ENCODE results near the gene IDS.
"Not testable (repeated sequence)": the region's sequence is repeated elsewhere in the genome, so short reads cannot be mapped to it uniquely, and the experiment has no call there.

IDS gene

DNA sequence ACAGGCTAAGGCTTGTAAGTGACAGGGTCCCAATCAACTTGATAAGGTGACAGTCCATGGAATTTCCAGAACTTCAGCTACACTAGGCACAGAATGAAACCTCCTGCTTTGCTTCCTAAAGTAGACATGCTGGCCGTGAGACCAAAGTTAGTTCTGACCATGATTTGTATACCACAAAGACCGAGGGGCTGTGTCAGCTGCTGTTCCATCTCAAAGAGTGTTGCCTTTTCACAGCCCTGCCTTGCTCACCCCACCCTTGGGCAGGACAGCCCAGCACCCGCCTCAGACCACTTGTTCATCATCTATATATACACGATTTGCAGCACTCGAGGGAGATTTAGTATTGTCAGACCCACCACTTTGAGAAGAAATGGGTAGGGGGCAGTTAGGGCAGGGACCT is 5.3 kb downstream of the IDS start:
- Histone ChIP-seq H3K9ac (ENCODE audit: low read length in 2 of 2) (no peak overlapping the region), H3K4me1 (ENCODE audit: control insufficient read depth, insufficient read depth, low read length) (peaks cover 8% of the 10 kb centered on the region), H3K9me3 (ENCODE audit: control insufficient read depth in 2 of 2, low read length in 2 of 2) (no peaks in the 10 kb centered on the region), H3K27me3 (ENCODE audit: control insufficient read depth in 1 of 2, insufficient read depth in 2 of 2, low read length in 2 of 2) (peaks cover 0 to 2% of the 10 kb centered on the region in 2 donors), H3K27ac (ENCODE audit: low read length) (no peak overlapping the region), H3K36me3 (ENCODE audit: control insufficient read depth in 2 of 2, insufficient read depth in 2 of 2, low read length in 2 of 2) (peaks cover 31 to 33% of the 10 kb centered on the region in 2 donors), H3K4me3 (ENCODE audit: low read length in 2 of 2) (no peak overlapping the region)

DNA sequence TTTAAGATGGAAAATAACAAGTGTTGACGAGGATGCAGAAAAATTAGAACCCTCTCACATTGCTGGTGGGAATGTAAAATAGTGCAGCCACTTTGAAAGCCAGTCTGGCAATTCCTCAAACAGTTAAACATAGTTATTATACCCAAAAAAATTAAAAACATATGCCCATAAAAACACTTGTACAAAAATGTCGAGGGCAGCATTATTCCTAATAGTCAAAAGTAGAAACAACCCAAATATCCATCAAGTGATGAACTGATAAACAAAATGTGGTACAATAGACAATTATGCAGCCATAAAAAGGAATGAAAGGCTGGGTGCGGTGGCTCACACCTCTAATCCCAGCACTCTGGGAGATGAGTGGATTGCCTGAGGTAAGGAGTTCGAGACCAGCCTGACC is 6.3 kb downstream of the IDS start:
- peaks cover 39% of the 10 kb centered on the region in 2 donors for H3K36me3 ChIP-seq (ENCODE audit: control insufficient read depth in 2 of 2, insufficient read depth in 2 of 2, low read length in 2 of 2)
- H3K9me3 ChIP-seq (ENCODE audit: control insufficient read depth in 2 of 2, low read length in 2 of 2): no peaks in the 10 kb centered on the region
- H3K27ac ChIP-seq (ENCODE audit: low read length): no peak overlapping the region
- peaks cover 0 to 2% of the 10 kb centered on the region in 2 donors for H3K27me3 ChIP-seq (ENCODE audit: control insufficient read depth in 1 of 2, insufficient read depth in 2 of 2, low read length in 2 of 2)
- H3K4me3 ChIP-seq (ENCODE audit: low read length in 2 of 2): no peak overlapping the region
- H3K4me1 ChIP-seq (ENCODE audit: control insufficient read depth, insufficient read depth, low read length): peaks cover 3% of the 10 kb centered on the region
- H3K9ac ChIP-seq (ENCODE audit: low read length in 2 of 2): no peak overlapping the region

DNA sequence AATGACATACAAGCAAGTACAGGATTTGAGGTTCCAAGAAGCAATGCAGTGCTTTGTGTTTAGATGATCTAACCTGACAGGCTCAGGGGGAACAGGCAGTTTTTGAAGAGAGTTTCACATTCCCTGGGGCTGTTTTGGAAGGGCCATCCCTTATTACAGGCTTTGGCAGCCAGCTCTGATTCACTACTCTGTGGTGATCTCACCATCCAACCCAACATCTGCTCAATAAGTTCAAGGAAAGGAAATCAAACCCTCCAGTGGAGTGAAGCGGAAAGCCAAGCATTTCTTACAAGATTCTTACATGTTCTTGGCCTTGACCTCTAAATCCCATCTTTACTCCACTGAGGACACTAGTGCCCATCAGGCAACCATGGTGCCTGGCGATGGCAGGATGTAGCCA is 7.5 kb downstream of the IDS start:
- Histone ChIP-seq H3K36me3 (ENCODE audit: control insufficient read depth in 2 of 2, insufficient read depth in 2 of 2, low read length in 2 of 2) (peaks cover 47 to 49% of the 10 kb centered on the region in 2 donors), H3K27me3 (ENCODE audit: control insufficient read depth in 1 of 2, insufficient read depth in 2 of 2, low read length in 2 of 2) (peaks cover 0 to 5% of the 10 kb centered on the region in 2 donors), H3K9ac (ENCODE audit: low read length in 2 of 2) (no peak overlapping the region), H3K4me3 (ENCODE audit: low read length in 2 of 2) (no peak overlapping the region), H3K4me1 (ENCODE audit: control insufficient read depth, insufficient read depth, low read length) (peaks cover 2% of the 10 kb centered on the region), H3K27ac (ENCODE audit: low read length) (no peak overlapping the region), H3K9me3 (ENCODE audit: control insufficient read depth in 2 of 2, low read length in 2 of 2) (no peaks in the 10 kb centered on the region)

DNA sequence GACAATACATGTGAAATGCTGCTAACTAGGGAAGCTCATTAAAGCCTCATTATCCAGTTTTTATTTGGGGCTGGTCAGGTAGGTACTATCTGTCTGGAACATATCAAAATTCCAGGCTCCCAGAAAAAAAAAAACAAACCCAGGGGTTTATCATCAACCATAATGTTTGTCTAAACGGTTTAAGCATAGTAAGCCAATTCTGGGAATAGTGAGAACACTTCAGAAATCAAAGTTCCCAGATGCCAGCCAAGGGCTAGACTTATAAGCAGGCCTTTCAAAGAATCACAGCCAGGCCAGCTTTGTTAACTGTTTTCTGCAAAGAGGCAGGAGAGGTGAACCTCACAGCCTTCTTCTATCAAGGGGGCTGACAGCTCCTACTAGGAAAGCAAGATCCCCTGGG is 8.1 kb downstream of the IDS start:
- H3K9ac ChIP-seq (ENCODE audit: low read length in 2 of 2): no peak overlapping the region
- H3K27ac ChIP-seq (ENCODE audit: low read length): no peak overlapping the region
- H3K9me3 ChIP-seq (ENCODE audit: control insufficient read depth in 2 of 2, low read length in 2 of 2): no peaks in the 10 kb centered on the region
- H3K4me1 ChIP-seq (ENCODE audit: control insufficient read depth, insufficient read depth, low read length): peaks cover 2% of the 10 kb centered on the region
- H3K36me3 ChIP-seq (ENCODE audit: control insufficient read depth in 2 of 2, insufficient read depth in 2 of 2, low read length in 2 of 2): peaks cover 46 to 55% of the 10 kb centered on the region in 2 donors
- peaks cover 0 to 5% of the 10 kb centered on the region in 2 donors for H3K27me3 ChIP-seq (ENCODE audit: control insufficient read depth in 1 of 2, insufficient read depth in 2 of 2, low read length in 2 of 2)
- H3K4me3 ChIP-seq (ENCODE audit: low read length in 2 of 2): no peak overlapping the region

DNA sequence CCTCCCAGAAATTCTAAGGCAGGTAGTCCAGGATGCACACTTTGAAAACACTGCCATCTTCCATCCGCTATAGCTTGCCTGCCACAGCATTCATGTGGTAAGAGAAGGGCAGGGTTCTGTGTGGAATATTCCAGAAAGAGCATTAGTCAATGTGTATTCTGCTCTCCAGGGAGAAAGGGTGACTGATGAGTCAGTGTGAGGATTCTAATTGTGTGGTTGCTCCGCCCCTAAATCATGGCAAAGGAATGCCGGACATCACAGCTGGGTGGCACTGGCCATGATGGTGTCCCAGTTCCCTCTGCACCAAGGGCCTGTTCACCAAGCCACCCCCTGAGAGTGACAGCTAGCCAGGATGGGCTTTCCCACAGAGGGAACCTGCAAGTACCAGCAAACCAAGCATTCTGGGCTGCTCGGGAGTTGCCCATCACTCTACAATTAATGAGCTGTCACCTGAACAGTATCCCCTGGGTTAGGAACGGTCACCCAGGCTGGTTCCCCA is 9.5 kb downstream of the IDS start:
- peaks cover 0 to 5% of the 10 kb centered on the region in 2 donors for H3K27me3 ChIP-seq (ENCODE audit: control insufficient read depth in 1 of 2, insufficient read depth in 2 of 2, low read length in 2 of 2)
- no peak overlapping the region for H3K27ac ChIP-seq (ENCODE audit: low read length)
- H3K9me3 ChIP-seq (ENCODE audit: control insufficient read depth in 2 of 2, low read length in 2 of 2): no peaks in the 10 kb centered on the region
- H3K4me3 ChIP-seq (ENCODE audit: low read length in 2 of 2): no peak overlapping the region
- no peak overlapping the region for H3K9ac ChIP-seq (ENCODE audit: low read length in 2 of 2)
- H3K36me3 ChIP-seq (ENCODE audit: control insufficient read depth in 2 of 2, insufficient read depth in 2 of 2, low read length in 2 of 2): peaks cover 49 to 57% of the 10 kb centered on the region in 2 donors
- H3K4me1 ChIP-seq (ENCODE audit: control insufficient read depth, insufficient read depth, low read length): peaks cover 2% of the 10 kb centered on the region

DNA sequence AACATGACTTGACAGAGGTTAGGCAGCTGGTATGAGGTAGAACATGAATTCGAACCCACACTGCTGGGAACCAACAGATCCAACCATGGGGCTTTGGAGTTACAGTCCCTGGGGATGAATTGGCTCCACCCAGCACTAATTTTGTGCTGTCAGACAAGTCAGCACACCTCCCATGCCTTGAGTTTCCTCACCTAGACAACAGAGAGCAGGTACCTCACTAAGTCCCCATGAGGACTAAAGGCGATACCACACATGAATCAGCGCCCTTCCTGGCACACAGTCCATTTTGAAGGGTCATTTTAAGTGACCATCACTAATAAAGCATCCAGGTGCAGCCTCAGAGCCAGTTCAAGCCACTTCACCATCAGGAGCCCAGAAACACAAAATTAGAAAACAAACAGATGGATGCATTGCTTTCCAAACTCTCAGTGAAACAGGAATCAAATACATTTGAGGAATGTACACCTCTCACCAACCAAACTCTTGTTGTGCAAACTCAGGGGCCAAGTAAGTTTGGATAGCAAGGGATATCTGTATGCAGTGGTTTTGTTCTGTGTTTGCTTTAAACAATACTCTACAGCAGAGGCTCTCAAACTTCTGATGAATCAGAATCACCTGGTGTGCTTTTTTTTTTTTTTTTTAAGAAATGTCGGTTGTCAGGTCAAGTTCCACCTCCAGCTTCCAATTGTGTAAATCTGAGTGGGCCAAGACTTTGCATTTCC is 10.1 kb downstream of the IDS start:
- Histone ChIP-seq H3K27ac (ENCODE audit: low read length) (no peak overlapping the region), H3K9me3 (ENCODE audit: control insufficient read depth in 2 of 2, low read length in 2 of 2) (no peaks in the 10 kb centered on the region), H3K4me1 (ENCODE audit: control insufficient read depth, insufficient read depth, low read length) (peaks cover 2% of the 10 kb centered on the region), H3K9ac (ENCODE audit: low read length in 2 of 2) (no peak overlapping the region), H3K27me3 (ENCODE audit: control insufficient read depth in 1 of 2, insufficient read depth in 2 of 2, low read length in 2 of 2) (peaks cover 0 to 5% of the 10 kb centered on the region in 2 donors), H3K4me3 (ENCODE audit: low read length in 2 of 2) (no peak overlapping the region), H3K36me3 (ENCODE audit: control insufficient read depth in 2 of 2, insufficient read depth in 2 of 2, low read length in 2 of 2) (peaks cover 53 to 63% of the 10 kb centered on the region in 2 donors)

DNA sequence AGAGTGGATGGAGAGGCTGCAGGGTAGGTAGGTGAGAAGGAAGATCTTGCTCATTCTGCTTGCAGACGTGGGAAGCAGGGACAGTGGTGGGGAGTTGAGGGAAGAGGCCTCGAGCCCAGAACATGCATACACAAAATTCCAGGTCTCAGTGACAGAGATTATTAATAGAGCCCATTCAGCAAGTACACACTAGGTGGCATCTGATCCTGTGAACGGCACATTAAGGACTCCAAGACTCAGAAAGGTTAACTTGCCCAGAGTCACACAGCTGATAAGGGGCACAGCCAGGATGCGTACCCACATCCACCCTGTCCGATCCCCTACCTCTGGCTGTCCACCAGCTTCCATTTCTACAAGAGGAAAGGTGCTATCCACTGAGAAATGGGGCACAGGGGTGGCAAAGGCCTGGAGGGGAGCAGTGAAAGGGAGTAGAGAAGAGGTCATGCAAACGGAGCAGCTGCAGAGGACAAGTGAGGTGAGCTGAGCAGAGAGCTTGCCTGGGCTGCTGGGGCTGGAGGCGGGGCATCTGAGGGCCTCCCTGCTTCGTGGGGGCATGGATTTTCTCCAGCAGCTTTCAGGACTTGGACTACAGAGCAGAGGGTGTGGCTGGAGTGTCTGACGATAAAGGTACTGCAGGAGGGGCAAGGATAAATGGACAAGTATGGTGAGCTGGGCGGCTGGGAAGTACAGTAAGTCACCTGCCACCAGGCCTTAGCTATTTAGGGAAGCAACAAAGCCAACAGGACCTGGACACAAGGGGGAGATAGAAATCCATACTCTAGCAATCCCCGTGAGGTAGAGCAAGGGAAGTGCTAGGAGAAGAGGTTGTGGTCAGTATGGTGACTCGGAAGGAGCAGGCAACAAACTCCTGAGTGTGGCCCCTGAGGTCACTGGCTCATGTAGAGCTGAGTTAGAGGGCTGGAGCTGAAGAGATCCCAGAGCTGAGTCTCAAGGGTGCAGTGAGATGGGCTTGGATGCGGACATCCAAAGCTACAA is 11.2 kb downstream of the IDS start:
- Histone ChIP-seq H3K4me1 (ENCODE audit: control insufficient read depth, insufficient read depth, low read length) (peaks cover 2% of the 10 kb centered on the region), H3K9ac (ENCODE audit: low read length in 2 of 2) (no peak overlapping the region), H3K4me3 (ENCODE audit: low read length in 2 of 2) (no peak overlapping the region), H3K27ac (ENCODE audit: low read length) (no peak overlapping the region), H3K9me3 (ENCODE audit: control insufficient read depth in 2 of 2, low read length in 2 of 2) (no peaks in the 10 kb centered on the region), H3K36me3 (ENCODE audit: control insufficient read depth in 2 of 2, insufficient read depth in 2 of 2, low read length in 2 of 2) (peaks cover 54 to 58% of the 10 kb centered on the region in 2 donors), H3K27me3 (ENCODE audit: control insufficient read depth in 1 of 2, insufficient read depth in 2 of 2, low read length in 2 of 2) (peaks cover 0 to 5% of the 10 kb centered on the region in 2 donors)

DNA sequence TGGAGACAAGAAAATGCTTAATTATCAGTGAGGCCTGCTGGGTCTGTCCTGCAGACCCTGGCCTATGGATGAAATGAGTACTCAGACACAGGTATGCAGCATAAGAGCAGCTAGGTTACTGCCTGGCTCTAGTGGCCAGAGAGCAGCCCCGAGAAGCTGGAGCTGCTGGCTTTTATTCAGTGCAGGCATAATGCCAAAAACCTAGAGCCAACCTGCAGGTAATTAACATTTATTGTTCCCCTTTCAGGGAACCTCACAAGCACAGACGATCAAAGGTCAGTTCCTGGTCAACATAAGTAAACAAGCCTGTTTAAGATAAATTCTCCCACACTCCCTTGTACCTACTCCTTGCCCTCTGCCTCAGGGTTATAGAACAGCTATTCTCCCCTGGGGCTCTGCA is 13.3 kb downstream of the IDS start:
- Histone ChIP-seq H3K9me3 (ENCODE audit: control insufficient read depth in 2 of 2, low read length in 2 of 2) (no peaks in the 10 kb centered on the region), H3K27ac (ENCODE audit: low read length) (no peak overlapping the region), H3K9ac (ENCODE audit: low read length in 2 of 2) (no peak overlapping the region), H3K27me3 (ENCODE audit: control insufficient read depth in 1 of 2, insufficient read depth in 2 of 2, low read length in 2 of 2) (peaks cover 0 to 5% of the 10 kb centered on the region in 2 donors), H3K36me3 (ENCODE audit: control insufficient read depth in 2 of 2, insufficient read depth in 2 of 2, low read length in 2 of 2) (peaks cover 48% of the 10 kb centered on the region in 2 donors), H3K4me3 (ENCODE audit: low read length in 2 of 2) (no peak overlapping the region), H3K4me1 (ENCODE audit: control insufficient read depth, insufficient read depth, low read length) (peaks cover 2% of the 10 kb centered on the region)

DNA sequence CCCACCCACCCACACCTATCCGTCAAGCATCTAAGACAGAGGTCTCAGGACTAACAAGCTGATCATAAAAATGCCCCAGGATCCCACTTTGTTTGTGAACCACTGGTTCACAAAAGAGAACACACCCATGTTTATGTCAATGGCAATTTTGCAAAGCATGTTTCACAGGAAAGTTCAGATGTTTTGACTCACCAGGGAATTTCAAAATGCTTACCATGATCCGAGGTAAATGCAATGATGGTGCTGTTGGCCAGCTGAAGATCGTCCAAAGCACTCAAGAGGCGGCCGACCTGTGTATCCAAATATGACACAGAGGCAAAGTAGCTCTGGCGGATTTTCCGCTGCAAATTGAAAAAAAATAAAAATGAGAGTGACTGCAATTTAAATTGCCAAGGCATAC is 15.0 kb downstream of the IDS start:
- Histone ChIP-seq H3K4me3 (ENCODE audit: low read length in 2 of 2) (no peak overlapping the region), H3K9me3 (ENCODE audit: control insufficient read depth in 2 of 2, low read length in 2 of 2) (no peaks in the 10 kb centered on the region), H3K27ac (ENCODE audit: low read length) (no peak overlapping the region), H3K4me1 (ENCODE audit: control insufficient read depth, insufficient read depth, low read length) (peaks cover 2% of the 10 kb centered on the region), H3K27me3 (ENCODE audit: control insufficient read depth in 1 of 2, insufficient read depth in 2 of 2, low read length in 2 of 2) (peaks cover 0 to 3% of the 10 kb centered on the region in 2 donors), H3K36me3 (ENCODE audit: control insufficient read depth in 2 of 2, insufficient read depth in 2 of 2, low read length in 2 of 2) (peaks cover 38 to 47% of the 10 kb centered on the region in 2 donors), H3K9ac (ENCODE audit: low read length in 2 of 2) (no peak overlapping the region)

DNA sequence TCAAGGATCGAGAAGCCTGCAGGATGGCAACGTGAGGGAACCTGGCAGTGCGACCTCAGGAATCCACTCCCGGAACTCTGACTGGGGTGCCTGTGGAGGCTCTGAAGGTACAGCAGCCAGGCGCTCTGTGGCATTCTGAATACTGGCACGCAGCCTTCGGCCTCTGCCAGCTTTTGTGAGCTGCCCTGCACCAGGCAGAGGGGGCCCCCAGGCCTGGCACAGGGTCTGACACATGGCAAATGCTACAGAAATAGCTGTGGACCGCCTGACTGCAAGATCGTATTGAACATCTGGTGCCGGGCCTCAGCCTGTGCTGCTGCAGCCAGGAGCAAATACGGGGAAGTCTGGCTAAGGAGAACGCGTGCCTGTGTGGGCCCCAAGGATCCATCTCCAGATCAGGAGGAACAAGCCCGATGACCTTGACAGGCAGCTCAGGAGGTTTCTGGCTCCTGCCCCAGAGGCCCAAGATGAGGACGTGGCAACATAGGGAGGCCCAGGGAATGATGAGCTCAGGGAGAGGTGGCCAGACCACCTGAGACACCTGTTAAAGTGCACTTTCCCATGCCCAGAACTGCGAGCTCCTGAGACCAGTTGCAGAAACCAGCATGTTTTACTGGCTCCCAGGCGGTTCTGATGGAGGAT is 16.6 kb downstream of the IDS start:
- not testable (repeated sequence) for H3K4me3 ChIP-seq (ENCODE audit: low read length in 2 of 2); H3K9ac ChIP-seq (ENCODE audit: low read length in 2 of 2); H3K27me3 ChIP-seq (ENCODE audit: control insufficient read depth in 1 of 2, insufficient read depth in 2 of 2, low read length in 2 of 2); H3K27ac ChIP-seq (ENCODE audit: low read length); H3K4me1 ChIP-seq (ENCODE audit: control insufficient read depth, insufficient read depth, low read length); H3K9me3 ChIP-seq (ENCODE audit: control insufficient read depth in 2 of 2, low read length in 2 of 2)
- peaks cover 29 to 36% of the 10 kb centered on the region in 2 donors for H3K36me3 ChIP-seq (ENCODE audit: control insufficient read depth in 2 of 2, insufficient read depth in 2 of 2, low read length in 2 of 2)

Measured in stomach smooth muscle (tissue), 2 donors.